HEK293 (cell line): ENCODE measurements around the gene AFF3.

Experiments used
- BCL11A ChIP-seq: fragments of 450-650 bp; formaldehyde crosslinking; IDR thresholded peaks from 2 replicates; pipeline ENCODE4 v1.5.1; 2016; ENCODE audit warnings: low read depth, missing biosample characterization, missing genetic modification characterization
- PRDM1 ChIP-seq: fragments of 450-650 bp; formaldehyde crosslinking; IDR thresholded peaks from 2 replicates; pipeline ENCODE4; 2016; ENCODE audit warnings: missing biosample characterization, missing genetic modification characterization
- ZIC2 ChIP-seq: fragments of 450-650 bp; formaldehyde crosslinking; IDR thresholded peaks from 2 replicates; pipeline ENCODE4 v1.5.1; 2016; ENCODE audit warnings: missing biosample characterization, missing genetic modification characterization
- ZNF221 ChIP-seq: fragments of 450-650 bp; formaldehyde crosslinking; IDR thresholded peaks from 2 replicates; pipeline ENCODE4 v1.5.1; 2017; ENCODE audit warnings: missing biosample characterization, missing genetic modification characterization, borderline replicate concordance
- ZNF311 ChIP-seq: fragments of 450-650 bp; formaldehyde crosslinking; IDR thresholded peaks from 2 replicates; pipeline ENCODE4 v1.5.1; 2017; ENCODE audit warnings: missing biosample characterization, missing genetic modification characterization, borderline replicate concordance
- ZNF654 ChIP-seq: fragments of 450-650 bp; formaldehyde crosslinking; IDR thresholded peaks from 2 replicates; pipeline ENCODE4 v1.5.1; 2016; ENCODE audit warnings: low read depth, missing biosample characterization, missing genetic modification characterization
- ZNF670 ChIP-seq: fragments of 450-650 bp; formaldehyde crosslinking; IDR thresholded peaks from 2 replicates; pipeline ENCODE4 v1.5.1; 2016; ENCODE audit warnings: missing biosample characterization, missing genetic modification characterization, low read depth
- ZNF777 ChIP-seq: fragments of 450-650 bp; formaldehyde crosslinking; IDR thresholded peaks from 2 replicates; pipeline ENCODE4 v1.5.1; 2017; ENCODE audit warnings: missing biosample characterization, missing genetic modification characterization, borderline replicate concordance
- TF ChIP-seq, protein P1 (sequence below): fragments of 450-650 bp; formaldehyde crosslinking; IDR thresholded peaks from 2 replicates; pipeline ENCODE4 v1.5.1; 2016; ENCODE audit warnings: missing biosample characterization, missing genetic modification characterization
- TF ChIP-seq, protein P2 (sequence below): IDR thresholded peaks from 2 replicates; pipeline ENCODE4 v1.6.1; 2011; ENCODE audit warnings: mild to moderate bottlenecking, low read depth, low read length, borderline replicate concordance
- TF ChIP-seq, protein P3 (sequence below): fragments of 450-650 bp; formaldehyde crosslinking; IDR thresholded peaks from 2 replicates; pipeline ENCODE4 v1.5.1; 2016; ENCODE audit warnings: missing biosample characterization, missing genetic modification characterization
- TF ChIP-seq, protein P4 (sequence below): sonication (generic); formaldehyde crosslinking; IDR thresholded peaks from 2 replicates; pipeline ENCODE4 v1.8.1; 2022; ENCODE audit warnings: mild to moderate bottlenecking, moderate library complexity, missing genetic modification reagents
- TF ChIP-seq, protein P5 (sequence below): fragments of 450-650 bp; formaldehyde crosslinking; IDR thresholded peaks from 2 replicates; pipeline ENCODE4 v1.5.1; 2016; ENCODE audit warnings: missing biosample characterization, missing genetic modification characterization

DNA sequence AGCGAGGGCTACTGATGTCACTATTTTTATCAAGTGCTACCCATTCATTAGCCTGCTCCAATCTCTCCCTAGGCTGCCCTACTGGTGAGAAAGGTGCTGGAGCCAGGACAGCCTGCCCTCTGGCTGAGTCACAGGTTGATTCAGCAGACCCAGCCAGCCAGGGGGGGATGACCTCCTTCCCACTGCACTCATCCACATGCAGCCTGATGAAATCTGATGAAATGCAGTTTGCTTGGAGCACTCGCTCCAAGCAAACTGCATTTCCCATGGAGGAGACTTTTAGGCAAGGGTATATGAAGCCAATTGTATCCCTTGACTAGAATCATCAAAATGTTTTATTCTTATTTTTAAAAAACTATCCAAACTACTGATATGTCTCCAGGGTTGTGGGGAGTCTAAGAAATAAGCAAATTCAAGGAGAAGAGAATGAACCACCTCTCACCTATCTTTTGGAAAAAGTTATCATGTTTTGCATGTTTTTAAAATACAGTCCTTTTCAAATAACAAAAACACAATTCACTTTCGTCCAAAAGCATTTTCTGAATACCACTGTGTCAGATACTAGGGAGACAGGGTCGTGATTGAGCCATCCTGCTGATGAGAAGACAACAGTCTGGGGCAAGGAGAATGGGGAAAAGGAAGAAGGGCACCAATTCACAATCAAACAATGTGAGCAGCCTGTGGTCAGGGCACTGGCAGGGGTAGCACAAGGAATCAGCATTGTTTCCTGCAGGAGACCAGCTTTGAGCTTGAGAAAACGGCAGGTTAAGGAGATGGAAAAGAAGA, 128.3 kb downstream of the AFF3 start:
- TF ChIP-seq, protein P1, sequence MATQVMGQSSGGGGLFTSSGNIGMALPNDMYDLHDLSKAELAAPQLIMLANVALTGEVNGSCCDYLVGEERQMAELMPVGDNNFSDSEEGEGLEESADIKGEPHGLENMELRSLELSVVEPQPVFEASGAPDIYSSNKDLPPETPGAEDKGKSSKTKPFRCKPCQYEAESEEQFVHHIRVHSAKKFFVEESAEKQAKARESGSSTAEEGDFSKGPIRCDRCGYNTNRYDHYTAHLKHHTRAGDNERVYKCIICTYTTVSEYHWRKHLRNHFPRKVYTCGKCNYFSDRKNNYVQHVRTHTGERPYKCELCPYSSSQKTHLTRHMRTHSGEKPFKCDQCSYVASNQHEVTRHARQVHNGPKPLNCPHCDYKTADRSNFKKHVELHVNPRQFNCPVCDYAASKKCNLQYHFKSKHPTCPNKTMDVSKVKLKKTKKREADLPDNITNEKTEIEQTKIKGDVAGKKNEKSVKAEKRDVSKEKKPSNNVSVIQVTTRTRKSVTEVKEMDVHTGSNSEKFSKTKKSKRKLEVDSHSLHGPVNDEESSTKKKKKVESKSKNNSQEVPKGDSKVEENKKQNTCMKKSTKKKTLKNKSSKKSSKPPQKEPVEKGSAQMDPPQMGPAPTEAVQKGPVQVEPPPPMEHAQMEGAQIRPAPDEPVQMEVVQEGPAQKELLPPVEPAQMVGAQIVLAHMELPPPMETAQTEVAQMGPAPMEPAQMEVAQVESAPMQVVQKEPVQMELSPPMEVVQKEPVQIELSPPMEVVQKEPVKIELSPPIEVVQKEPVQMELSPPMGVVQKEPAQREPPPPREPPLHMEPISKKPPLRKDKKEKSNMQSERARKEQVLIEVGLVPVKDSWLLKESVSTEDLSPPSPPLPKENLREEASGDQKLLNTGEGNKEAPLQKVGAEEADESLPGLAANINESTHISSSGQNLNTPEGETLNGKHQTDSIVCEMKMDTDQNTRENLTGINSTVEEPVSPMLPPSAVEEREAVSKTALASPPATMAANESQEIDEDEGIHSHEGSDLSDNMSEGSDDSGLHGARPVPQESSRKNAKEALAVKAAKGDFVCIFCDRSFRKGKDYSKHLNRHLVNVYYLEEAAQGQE (tag by site-specific recombination), result no peak
- TF ChIP-seq, protein P2, sequence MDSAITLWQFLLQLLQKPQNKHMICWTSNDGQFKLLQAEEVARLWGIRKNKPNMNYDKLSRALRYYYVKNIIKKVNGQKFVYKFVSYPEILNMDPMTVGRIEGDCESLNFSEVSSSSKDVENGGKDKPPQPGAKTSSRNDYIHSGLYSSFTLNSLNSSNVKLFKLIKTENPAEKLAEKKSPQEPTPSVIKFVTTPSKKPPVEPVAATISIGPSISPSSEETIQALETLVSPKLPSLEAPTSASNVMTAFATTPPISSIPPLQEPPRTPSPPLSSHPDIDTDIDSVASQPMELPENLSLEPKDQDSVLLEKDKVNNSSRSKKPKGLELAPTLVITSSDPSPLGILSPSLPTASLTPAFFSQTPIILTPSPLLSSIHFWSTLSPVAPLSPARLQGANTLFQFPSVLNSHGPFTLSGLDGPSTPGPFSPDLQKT, result no peak
- TF ChIP-seq, protein P3, sequence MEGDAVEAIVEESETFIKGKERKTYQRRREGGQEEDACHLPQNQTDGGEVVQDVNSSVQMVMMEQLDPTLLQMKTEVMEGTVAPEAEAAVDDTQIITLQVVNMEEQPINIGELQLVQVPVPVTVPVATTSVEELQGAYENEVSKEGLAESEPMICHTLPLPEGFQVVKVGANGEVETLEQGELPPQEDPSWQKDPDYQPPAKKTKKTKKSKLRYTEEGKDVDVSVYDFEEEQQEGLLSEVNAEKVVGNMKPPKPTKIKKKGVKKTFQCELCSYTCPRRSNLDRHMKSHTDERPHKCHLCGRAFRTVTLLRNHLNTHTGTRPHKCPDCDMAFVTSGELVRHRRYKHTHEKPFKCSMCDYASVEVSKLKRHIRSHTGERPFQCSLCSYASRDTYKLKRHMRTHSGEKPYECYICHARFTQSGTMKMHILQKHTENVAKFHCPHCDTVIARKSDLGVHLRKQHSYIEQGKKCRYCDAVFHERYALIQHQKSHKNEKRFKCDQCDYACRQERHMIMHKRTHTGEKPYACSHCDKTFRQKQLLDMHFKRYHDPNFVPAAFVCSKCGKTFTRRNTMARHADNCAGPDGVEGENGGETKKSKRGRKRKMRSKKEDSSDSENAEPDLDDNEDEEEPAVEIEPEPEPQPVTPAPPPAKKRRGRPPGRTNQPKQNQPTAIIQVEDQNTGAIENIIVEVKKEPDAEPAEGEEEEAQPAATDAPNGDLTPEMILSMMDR (tag by site-specific recombination), result no peak; the same call in 1 of the 2 replicates
- TF ChIP-seq ZNF221 (tag by site-specific recombination) (no peak), ZNF670 (no peak), ZNF777 (tag by site-specific recombination) (no peak), ZIC2 (peak; percentile 38; the same call in 1 of the 2 replicates), BCL11A (tag by site-specific recombination) (no peak), ZNF311 (no peak), PRDM1 (tag by site-specific recombination) (no peak), ZNF654 (tag by site-specific recombination) (no peak)
- TF ChIP-seq, protein P4, sequence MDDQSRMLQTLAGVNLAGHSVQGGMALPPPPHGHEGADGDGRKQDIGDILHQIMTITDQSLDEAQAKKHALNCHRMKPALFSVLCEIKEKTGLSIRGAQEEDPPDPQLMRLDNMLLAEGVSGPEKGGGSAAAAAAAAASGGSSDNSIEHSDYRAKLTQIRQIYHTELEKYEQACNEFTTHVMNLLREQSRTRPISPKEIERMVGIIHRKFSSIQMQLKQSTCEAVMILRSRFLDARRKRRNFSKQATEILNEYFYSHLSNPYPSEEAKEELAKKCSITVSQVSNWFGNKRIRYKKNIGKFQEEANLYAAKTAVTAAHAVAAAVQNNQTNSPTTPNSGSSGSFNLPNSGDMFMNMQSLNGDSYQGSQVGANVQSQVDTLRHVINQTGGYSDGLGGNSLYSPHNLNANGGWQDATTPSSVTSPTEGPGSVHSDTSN, result no peak
- TF ChIP-seq, protein P5, sequence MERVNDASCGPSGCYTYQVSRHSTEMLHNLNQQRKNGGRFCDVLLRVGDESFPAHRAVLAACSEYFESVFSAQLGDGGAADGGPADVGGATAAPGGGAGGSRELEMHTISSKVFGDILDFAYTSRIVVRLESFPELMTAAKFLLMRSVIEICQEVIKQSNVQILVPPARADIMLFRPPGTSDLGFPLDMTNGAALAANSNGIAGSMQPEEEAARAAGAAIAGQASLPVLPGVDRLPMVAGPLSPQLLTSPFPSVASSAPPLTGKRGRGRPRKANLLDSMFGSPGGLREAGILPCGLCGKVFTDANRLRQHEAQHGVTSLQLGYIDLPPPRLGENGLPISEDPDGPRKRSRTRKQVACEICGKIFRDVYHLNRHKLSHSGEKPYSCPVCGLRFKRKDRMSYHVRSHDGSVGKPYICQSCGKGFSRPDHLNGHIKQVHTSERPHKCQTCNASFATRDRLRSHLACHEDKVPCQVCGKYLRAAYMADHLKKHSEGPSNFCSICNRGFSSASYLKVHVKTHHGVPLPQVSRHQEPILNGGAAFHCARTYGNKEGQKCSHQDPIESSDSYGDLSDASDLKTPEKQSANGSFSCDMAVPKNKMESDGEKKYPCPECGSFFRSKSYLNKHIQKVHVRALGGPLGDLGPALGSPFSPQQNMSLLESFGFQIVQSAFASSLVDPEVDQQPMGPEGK (tag by site-specific recombination), result peak; percentile 46; the same call in 1 of the 2 replicates
